GM19463 (cell line): ENCODE measurements around the gene ATP11A.

ENCODE experiments used
- ATAC-seq: cut with Tn5 transposase; IDR thresholded peaks from one replicate; pipeline ENCODE4 v1.9.1; 2021; ENCODE audit warnings: mild to moderate bottlenecking, moderate library complexity; ENCODE audit not compliant: unreplicated experiment

ATP11A gene

GRCh38 chr13:112888238-112889111, 198.6 kb downstream of the ATP11A start:
- ATAC-seq, result no peak

DNA sequence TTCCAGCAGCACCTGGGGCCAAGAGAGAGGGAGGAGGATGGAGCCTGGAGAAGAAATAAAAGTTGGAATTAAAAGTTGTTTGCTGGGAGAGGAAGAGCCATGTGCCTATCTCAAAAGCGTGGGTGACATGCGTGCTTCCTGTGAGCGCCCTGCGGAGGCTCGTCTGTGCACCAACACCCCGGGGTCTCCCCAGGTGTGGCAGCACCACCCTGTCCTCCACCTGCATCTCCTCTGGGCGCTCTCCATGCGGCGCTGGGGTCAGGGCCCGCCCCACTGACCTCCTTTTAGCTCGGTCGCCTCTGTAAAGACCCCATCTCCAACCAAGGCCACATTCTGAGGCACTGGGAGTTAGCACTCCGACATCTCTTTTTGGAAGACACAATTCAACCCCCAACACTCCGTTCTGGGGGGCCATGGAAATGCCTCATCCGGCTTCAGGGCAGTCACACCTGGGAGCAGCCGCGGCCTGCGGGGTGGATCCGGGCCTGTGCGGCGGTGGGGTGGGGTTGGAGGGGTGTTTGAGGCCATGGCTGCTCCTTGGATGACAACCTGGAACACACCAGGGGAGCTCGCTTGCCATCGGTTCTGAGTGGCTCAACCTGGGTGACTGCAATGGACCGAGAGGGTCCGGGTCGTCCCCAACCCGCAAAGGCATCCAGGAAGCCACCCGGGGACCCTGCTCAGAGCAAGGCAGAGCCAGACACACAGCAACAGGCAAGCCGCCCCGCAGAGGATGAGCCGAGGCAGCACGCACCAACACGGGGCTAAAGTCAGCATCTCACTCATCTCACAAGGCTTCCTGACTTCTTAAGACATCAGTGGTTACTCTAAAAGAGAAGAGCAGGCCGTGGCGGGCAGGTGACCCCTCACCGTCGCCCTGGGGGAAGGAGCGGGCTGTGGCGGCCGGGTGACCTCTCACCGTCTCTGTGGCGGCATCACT, 199.8 kb downstream of the ATP11A start:
- no peak for ATAC-seq

GRCh38 chr13:112890316-112891145, 200.7 kb downstream of the ATP11A start:
- no peak for ATAC-seq

DNA sequence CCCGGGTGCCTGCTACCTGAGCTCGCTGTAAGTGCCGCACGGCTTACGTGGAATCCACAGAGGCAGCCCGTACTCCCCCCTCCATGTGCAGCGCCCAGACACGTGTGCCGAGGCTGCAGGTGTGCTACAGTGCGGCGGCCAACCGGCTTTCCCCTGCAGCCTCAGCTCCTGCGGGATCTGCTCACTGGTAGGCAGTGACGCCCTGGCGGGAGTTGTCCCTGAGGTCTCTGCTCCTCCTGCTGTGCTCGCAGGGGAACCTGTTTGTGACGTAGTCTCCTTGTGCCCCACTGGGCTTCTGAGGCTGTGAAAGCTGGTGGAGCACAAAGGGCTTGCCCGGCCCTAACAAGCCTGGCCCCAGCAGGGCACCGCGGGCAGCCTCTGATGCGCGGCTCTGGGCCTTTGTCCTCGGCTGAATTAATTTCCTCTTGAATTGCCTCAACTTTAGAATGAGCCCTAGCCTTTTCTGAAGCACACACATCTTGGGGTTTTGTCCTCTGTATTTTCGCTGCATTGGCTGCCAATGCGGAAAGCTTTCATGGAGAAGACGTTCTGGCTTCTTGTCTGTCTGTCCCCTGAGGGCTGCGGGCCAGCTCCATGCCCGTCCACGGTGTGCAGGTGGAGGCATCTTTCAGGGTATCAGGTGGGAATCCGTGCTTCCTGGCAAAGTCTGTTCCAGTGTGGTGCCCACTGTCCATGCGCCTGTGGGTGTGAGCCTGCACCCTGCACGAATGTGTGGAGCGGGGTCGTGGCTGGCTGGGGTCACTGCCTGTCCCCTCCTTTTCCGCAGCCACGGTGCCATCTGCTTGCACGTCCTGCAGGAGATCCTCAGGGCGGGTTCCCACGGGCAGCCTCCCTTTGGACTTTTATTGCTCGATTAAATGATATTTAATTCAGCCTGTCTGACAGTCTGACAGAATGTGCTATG, 201.9 kb downstream of the ATP11A start:
- ATAC-seq, result no peak

GRCh38 chr13:112892426-112893206, 202.8 kb downstream of the ATP11A start:
- ATAC-seq, result no peak

DNA sequence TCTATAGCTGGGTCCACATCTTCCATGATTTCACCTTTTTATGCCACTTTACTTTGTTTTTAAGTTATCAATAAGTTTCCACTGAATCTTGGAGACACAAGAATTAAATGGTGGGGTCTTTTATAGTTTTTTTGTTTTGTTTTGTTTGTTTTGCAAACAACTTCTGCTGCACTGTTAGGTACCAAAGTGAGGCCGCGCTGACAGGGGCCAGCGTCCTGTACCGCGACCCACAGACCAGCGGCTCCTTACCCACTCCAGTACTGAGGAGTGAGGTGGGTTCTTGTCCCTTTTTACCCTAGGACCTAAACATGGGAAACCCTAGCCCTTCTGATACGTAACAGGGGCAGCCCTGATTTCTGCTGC, 203.3 kb downstream of the ATP11A start:
- no peak for ATAC-seq

DNA sequence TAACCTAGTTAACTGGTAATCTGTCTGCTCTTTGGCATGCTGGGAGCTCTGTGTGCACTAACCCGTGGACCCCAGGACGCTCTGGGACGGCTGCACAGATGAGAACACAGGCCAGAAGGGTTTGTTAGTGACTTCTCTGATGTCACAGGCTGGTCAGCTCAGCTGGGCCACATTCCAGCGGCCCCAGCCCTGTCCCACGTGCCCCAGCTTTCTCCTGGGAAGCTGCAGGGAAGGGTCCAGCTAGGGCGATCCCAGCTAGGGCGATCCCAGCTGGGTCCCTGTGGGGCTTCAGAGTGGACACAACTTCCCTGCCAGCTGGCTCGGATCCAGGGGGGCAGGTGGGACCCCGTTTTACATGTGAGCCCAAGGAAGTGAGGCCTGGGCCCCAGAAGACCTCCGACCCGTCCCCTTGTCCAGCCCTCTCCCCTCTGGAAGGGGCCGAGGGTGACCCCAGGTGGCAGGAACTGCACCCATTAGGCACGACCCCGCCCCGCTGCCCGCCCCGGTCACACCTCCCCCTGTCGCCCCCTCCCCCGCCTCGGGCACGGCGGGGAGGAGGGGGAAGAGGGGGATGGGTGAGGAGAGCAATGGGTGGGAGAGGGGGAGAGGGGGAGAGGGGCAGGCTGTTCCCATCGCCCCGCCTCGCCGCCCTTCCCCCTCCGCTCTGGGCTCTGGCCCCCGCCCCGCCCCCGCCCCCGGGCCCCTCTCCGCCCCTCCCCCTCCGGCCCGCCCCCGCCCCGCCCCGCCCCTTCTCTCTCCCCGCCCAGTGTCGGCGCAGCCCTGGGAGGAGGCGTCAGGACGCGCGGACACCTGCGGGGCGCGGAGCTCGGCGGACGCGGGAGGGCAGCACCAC, 204.0 kb downstream of the ATP11A start:
- peak; percentile 61 for ATAC-seq

DNA sequence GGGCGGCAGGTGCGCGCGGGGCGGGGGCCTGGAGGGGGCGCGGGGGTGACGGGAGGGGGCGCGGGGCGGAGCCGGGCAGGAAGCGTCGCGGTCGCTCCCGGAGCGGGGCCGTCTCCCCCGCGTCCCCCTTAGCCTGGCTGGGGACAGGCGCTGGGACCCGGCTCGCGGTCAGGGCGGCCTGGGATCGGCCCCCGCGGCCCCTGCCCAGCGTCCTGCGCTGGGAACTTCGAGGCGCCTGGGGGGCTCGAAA, 204.5 kb downstream of the ATP11A start:
- ATAC-seq, result no peak

DNA sequence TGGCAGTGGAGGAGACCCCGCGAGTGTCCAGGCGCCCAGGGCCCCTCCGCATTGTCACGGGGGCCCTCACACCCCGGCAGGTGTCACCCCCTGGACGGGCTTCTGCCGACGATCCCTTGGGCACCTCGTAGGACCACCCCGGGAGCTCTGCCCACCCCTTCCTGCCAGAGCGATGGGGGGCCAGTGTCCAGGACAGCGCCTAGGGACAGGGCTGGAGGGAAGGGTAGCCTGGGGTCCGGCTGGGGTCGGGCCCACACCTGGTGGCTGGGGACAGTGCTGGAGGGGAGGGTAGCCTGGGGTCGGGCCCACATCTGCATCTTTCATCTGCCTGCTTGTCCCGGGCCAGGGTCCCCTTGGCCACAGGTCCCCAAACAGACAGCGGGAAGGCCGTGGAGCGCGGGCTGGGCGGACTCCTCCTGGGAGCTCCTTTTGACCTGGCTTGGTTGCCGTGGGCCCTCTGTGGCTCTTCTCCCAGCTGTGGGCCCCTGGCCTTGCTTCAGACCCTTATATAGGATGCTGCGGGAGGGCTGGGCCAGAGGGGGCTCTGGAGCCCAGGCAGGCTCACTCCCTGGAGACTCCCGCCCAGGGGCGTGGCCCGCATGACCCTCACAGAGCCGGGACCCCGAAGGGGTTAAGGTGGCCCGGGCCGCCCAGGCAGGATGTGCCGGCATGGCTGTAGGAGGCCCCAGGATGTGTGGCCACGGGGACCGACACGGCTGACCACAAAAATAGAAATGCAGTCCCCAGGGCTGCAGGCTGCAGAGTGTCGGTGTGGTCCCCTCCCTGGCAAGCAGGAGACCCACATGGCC, 205.0 kb downstream of the ATP11A start:
- ATAC-seq, result no peak

- ATAC-seq, result no peak
These were observed 206.0 kb downstream of the ATP11A start for GRCh38 chr13:112895521-112896465.

DNA sequence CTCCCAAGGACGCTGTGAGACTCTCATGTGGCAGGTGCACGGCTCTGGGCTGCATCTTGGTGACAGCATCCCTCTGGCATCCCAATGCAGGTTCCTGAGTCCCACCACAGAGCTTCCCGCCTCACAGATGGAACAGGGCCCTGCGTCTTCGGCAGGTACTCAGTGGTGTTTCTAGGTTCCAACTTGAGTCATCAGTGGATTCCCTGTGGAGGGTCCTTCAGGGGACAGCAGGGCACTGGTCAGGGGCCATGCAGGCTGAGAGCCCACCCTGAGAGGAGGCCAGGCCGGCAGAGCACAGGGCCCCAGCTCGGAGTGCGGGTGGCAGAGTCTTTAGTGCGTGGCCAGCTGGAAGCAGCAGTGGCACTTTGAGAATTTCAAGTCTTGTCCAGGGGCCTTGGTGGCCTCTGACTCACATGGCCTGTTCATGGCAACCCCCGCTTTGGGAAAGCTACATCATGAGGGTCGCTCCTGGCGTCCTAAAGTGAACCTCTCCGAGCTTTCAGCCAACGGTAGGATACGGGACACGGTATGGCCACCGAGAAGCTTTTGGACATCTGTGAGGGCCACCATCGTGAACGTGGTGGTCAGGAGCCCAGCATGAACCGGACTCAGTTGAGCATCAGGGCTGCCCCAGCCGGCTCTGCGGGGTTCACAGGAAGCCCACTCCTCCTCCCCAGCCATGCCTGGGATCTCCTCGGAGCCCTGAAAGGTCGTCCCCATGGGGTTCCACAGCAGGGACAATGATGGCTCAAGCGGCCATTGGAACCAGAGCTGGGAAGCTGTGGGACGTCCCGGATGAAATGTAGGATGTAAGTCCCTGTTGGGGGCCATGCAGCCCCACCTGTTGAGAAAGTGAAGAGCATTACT, 207.1 kb downstream of the ATP11A start:
- ATAC-seq, result no peak

DNA sequence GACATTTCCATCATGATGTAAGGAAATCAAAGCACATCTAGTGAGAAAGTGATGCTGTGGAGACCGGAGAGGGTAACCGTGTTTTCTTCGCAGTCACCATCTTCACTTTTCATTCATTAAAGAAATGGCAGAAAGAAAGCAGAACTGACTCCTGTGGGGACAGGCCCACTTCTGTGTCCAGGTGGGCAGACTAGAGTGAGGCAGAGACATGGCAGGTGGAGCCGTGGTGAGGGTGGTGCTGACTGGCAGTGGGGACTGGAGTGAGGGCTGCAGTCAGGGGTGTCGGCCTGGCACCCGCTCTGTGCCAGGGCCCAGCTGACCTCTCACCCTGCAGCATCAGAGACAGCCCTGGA, 207.7 kb downstream of the ATP11A start:
- no peak for ATAC-seq

- no peak for ATAC-seq
These were observed 208.2 kb downstream of the ATP11A start for GRCh38 chr13:112897956-112898620.

- no peak for ATAC-seq
These were observed 208.9 kb downstream of the ATP11A start for GRCh38 chr13:112898621-112899280.
